GM15510 (cell line): ENCODE data around the gene RAP2A.

Source experiments
- POLR2A ChIP-seq: IDR thresholded peaks from 3 replicates; pipeline ENCODE4 v1.6.1; 2011; ENCODE audit warnings: borderline replicate concordance; ENCODE audit not compliant: insufficient read length; ENCODE audit errors: extremely low read depth

RAP2A gene

GRCh38 chr13:97432232-97432916 lies 1.6 kb upstream of the RAP2A start:
- no peak for TF ChIP-seq POLR2A

GRCh38 chr13:97432917-97433726 lies 847 bp upstream of the RAP2A start:
- TF ChIP-seq POLR2A: peak; percentile 80

- TF ChIP-seq POLR2A: no peak
Observed at GRCh38 chr13:97434397-97435201, 630 bp downstream of the RAP2A start.

- TF ChIP-seq POLR2A: no peak
Observed at GRCh38 chr13:97435323-97435722, 1.4 kb downstream of the RAP2A start.

GRCh38 chr13:97435794-97436193 lies 1.8 kb downstream of the RAP2A start:
- no peak for TF ChIP-seq POLR2A

GRCh38 chr13:97436845-97437244 lies 2.9 kb downstream of the RAP2A start:
- no peak for TF ChIP-seq POLR2A

- no peak for TF ChIP-seq POLR2A
Observed at GRCh38 chr13:97437729-97438128, 3.8 kb downstream of the RAP2A start.

GRCh38 chr13:97438856-97439595 lies 5.1 kb downstream of the RAP2A start:
- TF ChIP-seq POLR2A: no peak

GRCh38 chr13:97440598-97441170 lies 6.7 kb downstream of the RAP2A start:
- no peak for TF ChIP-seq POLR2A

GRCh38 chr13:97441368-97441767 lies 7.4 kb downstream of the RAP2A start:
- TF ChIP-seq POLR2A: no peak

GRCh38 chr13:97445522-97446187 lies 11.7 kb downstream of the RAP2A start:
- no peak for TF ChIP-seq POLR2A

- TF ChIP-seq POLR2A: no peak
Observed at GRCh38 chr13:97446448-97446847, 12.5 kb downstream of the RAP2A start.

- TF ChIP-seq POLR2A: no peak
Observed at GRCh38 chr13:97448503-97449251, 14.7 kb downstream of the RAP2A start.

- no peak for TF ChIP-seq POLR2A
Observed at GRCh38 chr13:97454699-97455098, 20.7 kb downstream of the RAP2A start.

GRCh38 chr13:97456047-97456446 lies 22.1 kb downstream of the RAP2A start:
- no peak for TF ChIP-seq POLR2A
